Cardiac fibroblast (primary cell): ENCODE measurements around the gene MGMT.

ENCODE experiments used
- DNase-seq, 2 donors: peaks; one replicate each; pipeline versions ENCODE4 v3.0.0 to v3.0.0-alpha.2; 2010; ENCODE audit warnings: low read depth in 2 of 2
- H3K4me3 ChIP-seq, 2 donors: replicated peaks in 1 of 2; 1 replicate in 1 of 2; 2 replicates in 1 of 2; pipeline ENCODE4 v1.5.1; 2011; ENCODE audit warnings: low read depth in 2 of 2, low read length in 2 of 2, mild to moderate bottlenecking in 2 of 2, moderate library complexity in 1 of 2
- CTCF ChIP-seq: IDR thresholded peaks from one replicate; pipeline ENCODE4 v1.5.1; 2011; ENCODE audit warnings: low read depth, mild to moderate bottlenecking, low read length, inconsistent platforms

The MGMT gene

DNA sequence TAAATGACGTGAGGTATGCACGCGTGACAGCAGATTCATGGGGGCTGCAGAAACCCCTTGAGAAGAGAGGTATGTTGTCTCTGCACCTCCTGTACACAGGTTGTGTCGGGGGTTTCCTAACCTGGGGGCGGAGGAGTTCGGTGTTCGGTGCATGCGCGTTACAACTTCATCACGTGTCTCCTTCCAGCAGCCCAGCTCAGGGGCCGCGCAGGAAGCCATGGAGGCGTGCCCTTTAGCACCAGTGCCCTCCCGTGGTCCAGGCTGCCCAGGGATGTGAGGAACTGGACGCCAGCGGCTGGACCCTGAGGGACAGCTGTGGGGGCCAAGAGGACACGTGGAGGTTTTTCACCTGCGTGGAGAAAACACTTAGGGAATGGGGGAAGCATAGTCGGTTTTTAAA, 310.6 kb downstream of the MGMT start:
- no peak overlapping the region for H3K4me3 ChIP-seq
- no peak for TF ChIP-seq CTCF
- no peak for DNase-seq

DNA sequence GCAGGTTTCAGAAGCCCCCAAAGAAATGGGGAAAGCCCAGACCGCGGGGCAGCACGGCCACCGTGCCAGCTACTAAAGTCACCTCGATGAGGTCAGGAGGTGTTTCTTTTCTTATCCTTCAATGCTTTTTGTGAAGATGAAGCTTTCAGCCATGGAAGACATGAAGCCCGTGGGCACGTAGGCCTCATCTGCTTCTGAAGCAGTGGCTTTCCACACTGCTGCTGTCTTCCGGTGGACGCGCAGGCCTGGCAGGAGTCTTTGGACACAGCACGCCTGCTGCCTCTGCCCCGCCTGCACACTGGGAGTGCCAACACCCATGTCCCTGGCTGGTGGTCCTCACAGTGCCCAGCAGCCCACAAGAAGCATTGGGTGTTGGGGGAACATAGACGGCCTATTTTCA, 311.5 kb downstream of the MGMT start:
- DNase-seq = no peak
- no peak for TF ChIP-seq CTCF
- no peak overlapping the region for H3K4me3 ChIP-seq

DNA sequence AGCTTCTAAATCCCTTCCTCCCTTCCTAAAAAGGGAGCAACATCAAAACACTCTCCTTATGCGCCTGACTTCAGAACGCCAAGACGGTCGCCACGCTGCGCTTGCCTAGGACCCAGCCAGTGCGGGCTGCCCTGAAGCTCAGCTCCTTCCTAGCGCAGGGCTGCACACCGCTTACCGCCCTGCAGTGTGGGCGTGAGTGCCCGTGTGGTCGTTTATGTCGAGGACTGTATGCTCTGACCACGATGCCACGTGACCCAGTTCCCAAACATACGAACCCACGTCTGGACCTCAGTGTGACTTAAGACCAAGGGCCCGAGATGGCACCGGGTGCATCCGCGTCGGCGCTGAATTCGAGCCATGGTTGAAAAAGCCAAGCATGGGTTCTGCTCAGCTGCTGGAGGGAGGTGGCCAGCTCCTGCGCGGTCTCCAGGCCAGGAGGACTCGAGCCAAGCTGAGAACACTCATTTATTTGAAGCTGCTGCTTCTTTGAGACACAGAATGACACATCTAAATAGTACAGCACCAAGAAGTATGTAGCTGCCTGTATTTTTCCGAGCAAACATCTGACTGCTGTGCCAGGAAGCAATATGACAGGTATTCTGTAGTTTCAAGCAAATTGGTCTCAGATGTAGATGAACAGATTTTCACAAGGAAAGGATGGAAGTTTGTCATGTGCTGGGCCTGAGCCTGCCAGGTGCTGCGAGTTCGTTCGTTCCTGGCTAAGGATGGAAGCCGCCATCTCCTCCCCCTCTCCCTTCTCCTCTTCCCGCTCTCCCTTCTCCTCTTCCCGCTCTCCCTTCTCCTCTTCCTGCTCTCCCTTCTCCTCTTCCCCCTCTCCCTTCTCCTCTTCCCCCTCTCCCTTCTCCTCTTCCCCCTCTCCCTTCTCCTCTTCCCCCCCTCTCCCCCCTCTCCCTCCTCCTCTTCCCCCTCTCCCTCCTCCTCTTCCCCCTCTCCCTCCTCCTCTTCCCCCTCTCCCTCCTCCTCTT, 312.4 kb downstream of the MGMT start:
- no peak for DNase-seq
- H3K4me3 ChIP-seq = no peak overlapping the region
- TF ChIP-seq CTCF = no peak

DNA sequence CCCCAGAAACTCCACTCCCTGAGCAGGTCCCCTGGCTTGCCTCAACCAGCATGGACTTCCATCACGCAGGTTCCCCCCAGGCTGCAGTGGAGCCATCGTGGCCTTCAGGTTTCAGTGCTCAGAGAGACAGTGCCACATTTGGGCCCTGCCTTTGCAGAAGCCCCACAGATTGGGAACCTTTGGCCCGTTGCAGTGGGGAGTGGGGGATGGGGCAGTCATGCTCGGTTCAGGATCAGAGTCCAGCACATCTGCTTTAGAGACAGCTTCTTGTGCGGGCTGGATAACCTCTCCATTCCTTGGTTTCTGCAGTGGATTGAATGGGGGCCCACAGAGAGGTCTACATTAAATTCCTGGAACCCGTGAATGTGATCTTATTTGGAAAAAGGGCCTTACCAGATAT, 313.2 kb downstream of the MGMT start:
- DNase-seq = no peak
- H3K4me3 ChIP-seq = no peak overlapping the region
- TF ChIP-seq CTCF = no peak

GRCh38 chr10:129780901-129781795, 314.1 kb downstream of the MGMT start:
- no peak overlapping the region for H3K4me3 ChIP-seq
- no peak for DNase-seq
- TF ChIP-seq CTCF = no peak

- H3K4me3 ChIP-seq = no peak overlapping the region
- no peak for DNase-seq
- no peak for TF ChIP-seq CTCF
Observed at GRCh38 chr10:129784291-129784690, 317.2 kb downstream of the MGMT start.
